ENCODE measurements around the gene PPFIA1.

- no peak for TF ChIP-seq CTCF (IDR thresholded peaks at IDR 0.05; ENCODE audit: insufficient read depth, low read length)
- no peak for TF ChIP-seq REST (IDR thresholded peaks at IDR 0.05; ENCODE audit: insufficient replicate concordance, low read depth)
- no peak for TF ChIP-seq POLR2AphosphoS5 (IDR thresholded peaks at IDR 0.05; ENCODE audit: low read depth)
- TF ChIP-seq GABPA (IDR thresholded peaks at IDR 0.05; ENCODE audit: low read depth), result no peak
- TF ChIP-seq SPI1 (IDR thresholded peaks at IDR 0.05; ENCODE audit: borderline replicate concordance, low read depth), result no peak
Measured at GRCh38 chr11:70398834-70399680, 128.6 kb downstream of the PPFIA1 start.

Measured in HL-60 (cell line).